GM12864 (cell line): ENCODE measurements around the gene DDIT4.

Source experiments
- DNase-seq: peaks from one replicate; pipeline ENCODE4 v3.0.0-alpha.2; 2011; ENCODE audit warnings: low read depth
- H3K4me3 ChIP-seq: 2 replicates; pipeline ENCODE4 v1.5.1; 2011; ENCODE audit warnings: mild to moderate bottlenecking, low read depth, low read length, control low read depth
- CTCF ChIP-seq: IDR thresholded peaks from 2 replicates; pipeline ENCODE4 v1.5.1; 2011; ENCODE audit warnings: low read depth, mild to moderate bottlenecking, moderate library complexity, low read length, control low read depth, inconsistent platforms; ENCODE audit errors: missing control alignments

Gene DDIT4

GRCh38 chr10:72258617-72259016 is 15.1 kb upstream of the DDIT4 start:
- no peak for DNase-seq
- no peak overlapping the region for H3K4me3 ChIP-seq
- TF ChIP-seq CTCF = no peak

GRCh38 chr10:72259491-72260238 is 14.1 kb upstream of the DDIT4 start:
- peak overlapping the region; percentile 57 for H3K4me3 ChIP-seq
- no peak for DNase-seq
- no peak for TF ChIP-seq CTCF

DNA sequence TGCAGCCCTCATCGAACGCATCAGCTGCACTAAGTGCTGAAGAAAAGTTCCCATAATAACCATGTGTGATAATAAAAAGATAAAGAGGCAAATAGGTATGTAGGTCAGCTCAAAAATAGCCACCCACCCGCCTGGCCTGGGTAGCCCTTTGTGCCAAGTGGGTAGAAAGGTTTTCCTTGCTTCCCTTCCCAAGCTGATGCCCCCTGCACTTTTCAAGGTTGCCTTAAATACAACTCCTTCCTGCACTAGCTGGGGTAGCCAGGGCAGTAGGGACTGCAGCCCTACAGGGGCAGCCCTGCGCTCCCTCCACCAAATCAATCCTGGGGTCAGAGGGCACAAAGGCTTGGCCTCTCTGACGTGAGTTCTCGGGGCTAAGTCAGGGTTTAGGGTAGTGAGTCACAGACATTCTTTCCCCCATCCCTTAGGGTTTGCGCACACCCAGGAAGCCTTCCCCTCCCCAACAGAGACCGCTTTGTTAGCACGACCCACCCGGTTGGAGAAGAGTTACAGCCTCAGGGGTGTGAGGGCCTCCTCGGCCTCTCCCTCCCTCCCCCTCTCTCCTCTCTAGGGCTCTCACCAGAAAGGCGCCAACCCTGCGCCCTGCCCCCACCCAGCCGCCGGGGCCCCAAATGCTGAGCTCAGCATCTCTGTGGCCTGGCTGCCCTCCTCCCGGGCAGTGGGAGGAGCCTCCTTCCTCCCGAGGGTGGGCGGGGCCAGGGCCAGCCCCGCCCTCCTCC is 13.3 kb upstream of the DDIT4 start:
- no peak for DNase-seq
- peak overlapping the region; percentile 57 for H3K4me3 ChIP-seq
- TF ChIP-seq CTCF = no peak

DNA sequence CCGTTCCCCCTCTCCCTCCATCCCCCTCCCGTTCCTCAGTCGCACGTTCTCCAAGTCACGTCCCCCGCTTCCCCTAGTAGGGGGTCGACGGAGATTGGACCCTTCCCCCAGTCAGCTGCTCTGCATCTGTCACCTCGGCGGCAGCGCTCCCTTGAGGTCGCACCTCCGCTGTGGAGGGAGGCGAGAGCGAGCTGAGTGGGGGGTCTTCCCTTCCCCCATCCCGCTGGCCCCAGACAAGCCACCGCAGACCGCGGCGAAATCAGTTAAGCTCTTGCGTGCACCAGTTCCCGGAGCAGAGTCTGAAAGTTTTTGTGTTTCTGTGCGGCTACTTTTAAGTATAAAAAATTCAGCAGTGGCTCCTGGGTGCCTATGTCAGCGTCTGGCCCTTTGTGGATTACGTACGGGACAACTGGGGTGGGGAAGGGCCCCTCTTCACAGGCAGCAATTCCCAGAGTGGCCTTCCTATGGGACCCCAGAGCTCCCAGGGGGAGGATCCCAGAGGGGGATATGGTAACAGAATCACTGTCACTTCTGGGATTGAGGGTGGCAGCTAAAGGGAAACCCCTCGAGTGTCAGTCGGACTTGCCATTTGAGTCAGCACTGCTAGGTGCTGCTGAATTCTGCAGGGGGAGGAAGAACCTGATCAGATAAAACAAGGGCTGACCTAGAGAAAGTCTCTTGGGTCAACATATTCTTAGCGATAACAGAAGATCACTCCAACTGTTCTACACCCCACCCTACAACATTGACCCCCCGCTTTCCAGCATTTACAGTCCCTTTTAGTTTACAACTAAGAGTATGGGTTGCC is 12.5 kb upstream of the DDIT4 start:
- peak overlapping the region; percentile 57 for H3K4me3 ChIP-seq
- DNase-seq = peak; percentile 72
- TF ChIP-seq CTCF = no peak

- H3K4me3 ChIP-seq = peak overlapping the region; percentile 57; the same call in 1 of the 2 replicates
- TF ChIP-seq CTCF = no peak
- DNase-seq = no peak
Measured at GRCh38 chr10:72261784-72262404, 11.8 kb upstream of the DDIT4 start.

DNA sequence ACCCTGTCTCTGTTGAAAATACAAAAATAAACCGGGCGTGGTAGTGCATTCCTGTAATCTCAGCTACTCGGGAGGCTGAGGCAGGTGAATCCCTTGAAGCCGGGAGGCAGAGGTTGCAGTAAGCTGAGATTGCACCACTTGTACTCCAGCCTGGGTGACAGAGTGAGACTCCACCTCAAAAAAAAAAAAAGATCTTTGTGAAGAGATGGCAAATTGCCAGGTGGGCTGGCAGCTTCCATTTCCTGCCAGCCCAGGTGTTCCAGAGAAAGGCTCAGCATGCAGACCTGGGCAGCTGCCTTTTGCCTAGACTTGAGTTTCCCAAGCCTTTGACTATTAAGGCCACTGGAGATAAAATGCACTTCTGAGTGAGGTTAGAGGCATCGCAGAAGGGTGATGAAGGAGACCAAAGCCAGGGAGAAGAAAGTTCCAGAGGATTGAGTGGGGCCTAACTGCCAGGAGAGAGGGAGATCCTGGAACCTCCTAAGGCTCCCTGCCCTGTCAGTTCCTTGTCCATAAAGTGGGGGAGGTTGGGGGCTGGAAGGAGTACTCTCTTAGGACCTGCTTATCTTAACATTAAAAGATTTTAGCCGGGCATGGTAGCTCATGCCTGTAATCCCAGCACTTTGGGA is 10.0 kb upstream of the DDIT4 start:
- TF ChIP-seq CTCF = no peak
- no peak for DNase-seq
- H3K4me3 ChIP-seq = no peak overlapping the region
